Adipocyte (in vitro differentiated cells): ENCODE results near the gene RFX3.
A peak's percentile ranks its signal among the peaks of the same experiment; 100 is the strongest.

Experiments used
- DNase-seq: peaks from one replicate; pipeline ENCODE4 v3.0.0-alpha.2; 2015; ENCODE audit warnings: low read depth
- H3K27me3 ChIP-seq: replicated peaks from 2 replicates; pipeline ENCODE4 v1.7.0; 2013; ENCODE audit warnings: mild to moderate bottlenecking, low read length, moderate library complexity; ENCODE audit not compliant: control insufficient read depth, insufficient read depth
- H3K36me3 ChIP-seq: 2 replicates; pipeline ENCODE4 v1.7.0; 2013; ENCODE audit warnings: low read length, mild to moderate bottlenecking, moderate library complexity; ENCODE audit not compliant: control insufficient read depth, insufficient read depth, severe bottlenecking
- H3K4me1 ChIP-seq: 2 replicates; pipeline ENCODE4 v1.7.0; 2013; ENCODE audit warnings: mild to moderate bottlenecking, low read length, moderate library complexity; ENCODE audit not compliant: control insufficient read depth, insufficient read depth
- H3K4me3 ChIP-seq: 2 replicates; pipeline ENCODE4 v1.7.0; 2013; ENCODE audit warnings: mild to moderate bottlenecking, low read length, moderate library complexity
- H3K9ac ChIP-seq: 2 replicates; pipeline ENCODE4 v1.7.0; 2013; ENCODE audit warnings: mild to moderate bottlenecking, low read length, moderate library complexity
- H3K9me3 ChIP-seq: 2 replicates; pipeline ENCODE4 v1.7.0; 2013; ENCODE audit warnings: mild to moderate bottlenecking, low read length, moderate library complexity; ENCODE audit not compliant: control insufficient read depth

Gene RFX3

DNA sequence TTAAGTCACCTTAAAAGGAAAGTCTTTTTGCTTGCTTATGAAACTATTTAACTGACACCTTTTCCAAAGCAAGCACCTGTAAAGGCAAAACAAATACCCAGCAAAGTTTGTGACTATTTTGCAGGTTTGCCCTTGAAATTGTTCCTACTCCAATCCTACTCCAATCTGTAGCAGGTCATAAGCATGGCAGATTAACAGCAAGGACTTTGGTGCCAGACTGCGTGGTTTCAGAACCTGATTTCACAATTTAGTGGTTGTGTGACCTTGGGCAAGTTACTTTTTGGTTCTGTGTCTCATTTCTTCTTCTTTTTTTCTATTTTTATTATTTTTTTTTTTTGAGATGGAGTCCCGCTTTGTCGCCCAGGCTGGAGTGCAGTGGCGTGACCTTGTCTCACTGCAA lies 282.1 kb downstream of the RFX3 start:
- Histone ChIP-seq H3K36me3 (no peaks in the 10 kb centered on the region), H3K9me3 (no peaks in the 10 kb centered on the region), H3K9ac (no peak overlapping the region), H3K27me3 (no peaks in the 10 kb centered on the region), H3K4me3 (no peak overlapping the region), H3K4me1 (peaks cover 7% of the 10 kb centered on the region)
- DNase-seq, result no peak

DNA sequence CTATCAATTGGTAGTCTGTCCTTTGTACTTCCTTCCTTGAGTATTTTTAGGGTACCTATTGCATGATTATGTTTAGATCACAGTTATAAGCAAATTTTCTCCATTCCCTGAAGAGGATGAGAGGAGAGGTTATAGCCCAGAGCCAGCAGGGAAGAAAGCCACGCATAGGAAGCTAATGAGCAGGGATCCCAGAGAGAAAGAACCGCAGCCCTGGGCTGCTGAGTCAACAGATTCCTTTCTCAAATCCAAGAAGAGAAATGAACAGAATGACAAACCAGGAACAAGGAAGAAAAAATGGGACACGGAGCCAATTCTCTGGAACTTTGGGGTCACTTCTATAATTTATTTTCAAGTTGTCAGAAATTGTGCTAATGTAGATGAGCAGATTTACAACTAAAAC lies 284.5 kb downstream of the RFX3 start:
- no peaks in the 10 kb centered on the region for H3K27me3 ChIP-seq
- H3K9me3 ChIP-seq, result no peaks in the 10 kb centered on the region
- peaks cover 7% of the 10 kb centered on the region for H3K4me1 ChIP-seq
- H3K9ac ChIP-seq, result no peak overlapping the region
- no peaks in the 10 kb centered on the region for H3K36me3 ChIP-seq
- H3K4me3 ChIP-seq, result no peak overlapping the region
- no peak for DNase-seq

DNA sequence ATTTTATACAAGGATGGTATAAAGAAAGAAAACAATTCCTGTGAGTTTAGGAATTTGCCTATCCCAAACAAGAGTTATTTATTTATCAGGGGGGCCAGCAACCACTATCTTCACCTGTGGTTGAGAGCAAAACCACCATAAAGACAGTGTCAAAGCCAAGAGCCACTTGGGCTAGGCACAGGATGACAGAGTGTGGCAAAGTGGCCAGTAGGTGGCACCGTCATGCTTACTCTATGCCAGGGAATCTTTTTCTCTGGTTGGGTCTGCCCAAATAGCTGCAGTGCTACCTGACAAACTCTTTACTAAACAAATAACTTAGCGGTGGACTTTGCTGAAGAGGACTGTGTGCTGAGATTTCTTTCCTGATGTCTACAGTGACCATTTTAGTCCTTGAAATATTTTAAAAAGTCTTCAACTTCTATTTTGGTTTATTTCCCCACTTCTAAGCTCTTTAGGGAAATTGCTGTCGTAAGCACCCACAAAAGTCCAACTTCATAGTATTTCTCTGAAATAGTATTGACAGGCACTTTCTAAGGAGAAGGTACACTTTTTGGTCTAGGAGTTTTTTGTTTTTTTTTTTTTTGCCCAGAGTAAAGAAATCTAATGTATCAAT lies 285.0 kb downstream of the RFX3 start:
- H3K36me3 ChIP-seq, result no peaks in the 10 kb centered on the region
- H3K9ac ChIP-seq, result no peak overlapping the region
- H3K27me3 ChIP-seq, result no peaks in the 10 kb centered on the region
- no peak overlapping the region for H3K4me3 ChIP-seq
- peaks cover 7% of the 10 kb centered on the region for H3K4me1 ChIP-seq
- DNase-seq, result peak; percentile 81
- no peaks in the 10 kb centered on the region for H3K9me3 ChIP-seq

DNA sequence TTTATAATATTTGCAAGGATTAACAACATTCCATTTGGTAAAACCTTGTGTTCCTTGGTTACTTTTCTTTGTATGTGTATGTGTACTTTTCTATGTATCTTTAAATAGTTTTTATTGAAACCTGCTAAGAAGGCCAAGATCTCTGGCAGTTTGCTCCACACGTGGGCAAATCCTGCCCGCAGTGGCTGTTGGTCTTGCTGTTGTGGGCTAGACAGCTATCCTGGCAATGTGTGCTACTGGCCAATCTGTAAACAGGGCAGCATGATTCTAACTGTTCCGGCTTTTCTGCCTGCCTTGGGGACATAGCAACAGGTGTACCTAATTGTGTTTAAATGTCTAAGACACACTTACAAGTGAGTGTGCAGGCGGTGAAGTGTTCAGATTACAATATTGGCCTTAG lies 286.6 kb downstream of the RFX3 start:
- H3K36me3 ChIP-seq, result no peaks in the 10 kb centered on the region
- DNase-seq, result no peak
- no peaks in the 10 kb centered on the region for H3K27me3 ChIP-seq
- H3K9me3 ChIP-seq, result no peaks in the 10 kb centered on the region
- peaks cover 7% of the 10 kb centered on the region for H3K4me1 ChIP-seq
- no peak overlapping the region for H3K9ac ChIP-seq
- H3K4me3 ChIP-seq, result no peak overlapping the region

DNA sequence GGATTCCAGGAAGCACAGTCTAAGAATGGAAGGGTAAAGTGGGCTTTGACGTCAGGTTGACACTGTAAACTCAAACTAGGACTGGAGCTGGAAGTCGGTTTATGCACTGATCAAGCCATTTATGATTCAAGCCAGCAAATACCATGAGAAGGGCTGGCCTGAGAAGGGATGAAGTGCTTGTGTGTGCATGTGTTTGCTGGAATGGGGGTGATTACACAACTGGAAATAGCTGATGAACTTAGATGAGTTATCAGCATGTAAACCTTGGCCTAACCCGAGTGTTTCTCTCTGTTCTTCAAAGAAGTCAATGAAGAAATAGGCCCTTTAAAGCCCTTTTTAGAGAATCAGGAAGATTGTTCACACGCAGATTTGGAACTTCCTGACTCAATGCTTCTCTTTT lies 287.6 kb downstream of the RFX3 start:
- Histone ChIP-seq H3K36me3 (no peaks in the 10 kb centered on the region), H3K9me3 (no peaks in the 10 kb centered on the region), H3K27me3 (no peaks in the 10 kb centered on the region), H3K4me1 (peaks cover 7% of the 10 kb centered on the region), H3K4me3 (no peak overlapping the region), H3K9ac (no peak overlapping the region)
- no peak for DNase-seq

DNA sequence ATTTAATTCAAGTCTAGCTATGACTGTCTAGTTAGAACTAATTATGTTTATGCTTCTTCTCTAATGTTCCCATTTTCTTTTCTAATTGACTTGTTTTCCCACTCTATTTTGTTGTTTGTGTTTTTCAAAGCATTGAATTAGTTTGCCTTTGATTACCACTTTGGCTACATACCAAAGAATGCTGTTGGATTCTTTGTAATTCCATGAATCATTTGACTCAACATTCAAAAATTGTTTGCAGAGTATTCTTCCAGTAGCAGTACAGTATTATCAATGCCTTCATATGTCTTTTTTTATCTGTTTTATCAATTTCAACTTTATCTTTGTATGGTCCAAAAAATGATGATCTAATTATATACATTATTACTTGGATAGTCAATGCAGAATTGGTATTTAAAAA lies 288.7 kb downstream of the RFX3 start:
- DNase-seq, result peak; percentile 22
- no peak overlapping the region for H3K9ac ChIP-seq
- H3K4me1 ChIP-seq, result peaks cover 7% of the 10 kb centered on the region
- no peaks in the 10 kb centered on the region for H3K36me3 ChIP-seq
- H3K27me3 ChIP-seq, result no peaks in the 10 kb centered on the region
- H3K4me3 ChIP-seq, result no peak overlapping the region
- H3K9me3 ChIP-seq, result no peaks in the 10 kb centered on the region

DNA sequence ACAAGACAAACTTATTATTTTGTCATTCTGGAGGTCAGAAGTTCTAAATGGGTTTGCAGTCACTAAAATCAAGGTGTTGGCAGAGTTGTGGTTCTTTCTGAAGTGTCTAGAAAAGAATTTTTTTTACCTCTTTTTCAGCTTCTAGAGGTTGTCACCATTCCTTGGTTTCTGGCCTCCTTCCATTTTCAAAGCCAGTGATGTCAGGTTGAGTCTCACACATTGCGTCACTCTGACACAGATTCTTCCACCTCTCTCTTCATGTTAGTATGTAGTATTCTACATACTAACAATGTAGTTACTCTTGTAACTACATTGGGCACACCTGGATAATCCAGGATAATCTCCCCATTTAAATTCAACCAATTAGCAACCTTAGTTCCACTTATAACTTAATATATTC lies 290.3 kb downstream of the RFX3 start:
- Histone ChIP-seq H3K9me3 (no peaks in the 10 kb centered on the region), H3K27me3 (no peaks in the 10 kb centered on the region), H3K36me3 (no peaks in the 10 kb centered on the region), H3K4me3 (no peak overlapping the region), H3K9ac (no peak overlapping the region), H3K4me1 (no peaks in the 10 kb centered on the region)
- no peak for DNase-seq

DNA sequence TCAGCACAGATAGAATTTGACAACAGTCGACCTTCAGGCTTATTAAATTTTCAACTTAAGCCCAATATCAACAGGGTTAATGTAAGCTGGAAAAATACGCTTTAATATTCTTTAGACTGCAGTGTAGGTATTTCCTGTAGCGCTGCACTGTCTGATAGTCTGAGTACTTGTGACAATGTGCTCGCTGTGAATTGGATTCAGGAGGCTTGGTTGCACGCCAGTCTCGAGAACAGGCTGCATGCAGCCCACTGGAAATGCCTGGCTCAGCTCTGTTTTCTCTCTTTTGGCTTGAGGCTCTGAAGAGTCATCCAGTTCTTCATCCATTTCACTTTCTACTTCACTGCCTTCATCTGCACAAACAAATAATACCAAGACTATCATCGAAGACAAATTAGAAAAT lies 300.9 kb downstream of the RFX3 start:
- Histone ChIP-seq H3K4me1 (peaks cover 7% of the 10 kb centered on the region), H3K27me3 (no peaks in the 10 kb centered on the region), H3K36me3 (no peaks in the 10 kb centered on the region), H3K9me3 (no peaks in the 10 kb centered on the region), H3K9ac (no peak overlapping the region), H3K4me3 (no peak overlapping the region)
- no peak for DNase-seq

DNA sequence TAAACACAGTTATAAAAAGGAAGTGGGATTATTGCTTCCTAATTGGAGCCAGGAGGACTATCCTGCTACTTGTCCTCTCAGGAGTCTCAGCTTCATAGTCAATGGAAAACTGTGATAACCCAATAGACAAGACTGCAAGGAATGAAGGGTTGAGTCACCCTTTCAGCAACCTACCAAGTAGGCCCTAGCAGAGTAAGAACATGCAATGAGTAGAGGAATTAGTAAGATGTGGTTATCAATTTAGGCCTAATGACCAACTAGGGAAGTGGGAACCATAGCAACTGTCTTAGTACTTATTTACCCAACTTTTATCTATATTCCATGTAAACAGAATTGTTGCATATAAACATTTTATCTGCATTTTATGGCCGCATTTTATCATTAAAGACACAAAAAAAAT lies 310.1 kb downstream of the RFX3 start:
- H3K27me3 ChIP-seq, result no peaks in the 10 kb centered on the region
- H3K36me3 ChIP-seq, result no peaks in the 10 kb centered on the region
- no peak overlapping the region for H3K9ac ChIP-seq
- H3K4me3 ChIP-seq, result no peak overlapping the region
- DNase-seq, result no peak
- no peaks in the 10 kb centered on the region for H3K4me1 ChIP-seq
- no peaks in the 10 kb centered on the region for H3K9me3 ChIP-seq

DNA sequence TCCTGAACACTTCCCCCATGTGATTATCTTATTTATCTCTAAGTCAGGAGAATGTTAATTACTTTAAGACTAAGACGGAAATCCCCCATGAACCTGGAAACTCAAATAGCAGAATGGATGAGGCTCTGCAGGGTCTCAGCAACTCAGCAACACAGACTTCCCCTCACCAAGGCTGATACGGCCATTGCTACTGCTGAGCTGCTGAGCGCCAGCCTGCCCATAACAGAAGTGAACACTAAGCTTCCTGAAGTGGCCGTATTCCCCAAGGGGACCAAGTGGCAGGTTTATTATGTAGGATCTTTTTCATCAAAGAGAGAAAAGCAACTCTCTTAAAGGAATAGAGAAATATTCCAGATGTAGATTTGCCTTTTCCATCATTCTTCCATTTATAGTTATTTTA lies 311.1 kb downstream of the RFX3 start:
- Histone ChIP-seq H3K9ac (no peak overlapping the region), H3K36me3 (no peaks in the 10 kb centered on the region), H3K27me3 (no peaks in the 10 kb centered on the region), H3K4me1 (no peaks in the 10 kb centered on the region), H3K4me3 (no peak overlapping the region), H3K9me3 (no peaks in the 10 kb centered on the region)
- DNase-seq, result no peak

DNA sequence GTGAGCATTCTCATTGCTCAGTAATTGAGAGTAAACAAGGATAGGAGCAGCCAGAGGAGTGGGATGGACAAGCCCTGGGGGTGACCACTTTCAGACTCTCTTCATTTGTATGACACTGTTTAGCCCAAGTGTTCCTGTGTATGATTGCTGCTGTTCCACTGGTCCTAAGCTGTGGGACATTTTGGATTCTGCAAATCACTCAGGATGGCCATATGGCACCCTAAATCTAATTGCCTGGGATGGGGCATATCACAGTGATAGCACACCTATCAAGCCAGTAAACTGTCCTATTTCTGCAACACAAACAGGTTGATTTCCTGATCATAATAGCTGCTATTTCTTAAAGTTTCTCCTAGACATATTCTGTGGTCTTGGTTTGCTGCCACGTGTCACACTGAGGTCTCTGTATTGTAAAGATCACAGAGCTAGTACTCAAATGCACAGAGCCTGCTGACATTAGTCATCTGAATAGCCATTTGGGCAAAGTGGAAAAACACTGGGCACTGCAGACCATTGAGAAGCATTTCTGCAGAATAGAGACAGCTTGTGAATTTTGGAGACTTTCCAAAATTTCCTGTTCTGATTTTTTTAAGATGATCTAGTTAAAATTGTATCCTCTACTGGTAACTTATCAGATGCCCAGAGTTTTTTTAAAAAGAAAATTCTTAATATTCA lies 320.2 kb downstream of the RFX3 start:
- H3K36me3 ChIP-seq, result no peaks in the 10 kb centered on the region
- no peak overlapping the region for H3K4me3 ChIP-seq
- H3K4me1 ChIP-seq, result peaks cover 5% of the 10 kb centered on the region
- peaks cover 5% of the 10 kb centered on the region for H3K9me3 ChIP-seq
- H3K27me3 ChIP-seq, result no peaks in the 10 kb centered on the region
- no peak for DNase-seq
- no peak overlapping the region for H3K9ac ChIP-seq

DNA sequence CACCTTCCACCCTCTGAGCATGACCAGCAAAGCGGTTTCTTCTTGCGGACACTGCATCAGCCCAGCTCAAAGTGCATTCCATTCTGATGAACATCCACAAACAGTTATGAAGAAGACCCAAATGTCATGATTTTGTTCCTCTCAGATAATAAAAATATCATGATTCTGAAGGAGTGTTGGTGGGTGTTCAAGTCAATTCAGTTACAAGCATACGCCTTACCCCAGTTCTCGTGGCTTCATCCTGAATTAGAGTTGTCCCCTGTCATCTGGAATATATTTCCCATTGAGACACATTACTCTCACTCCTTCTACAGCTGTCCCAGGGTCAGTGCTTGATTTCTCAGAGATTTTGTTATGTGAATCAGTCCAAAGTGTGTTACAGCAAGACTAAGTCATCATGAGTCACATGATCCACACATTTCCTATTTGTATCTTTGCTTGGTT lies 325.4 kb downstream of the RFX3 start:
- Histone ChIP-seq H3K27me3 (no peaks in the 10 kb centered on the region), H3K4me3 (no peak overlapping the region), H3K9me3 (peaks cover 5% of the 10 kb centered on the region), H3K4me1 (peaks cover 10% of the 10 kb centered on the region), H3K9ac (no peak overlapping the region), H3K36me3 (no peaks in the 10 kb centered on the region)
- DNase-seq, result no peak
